ENCODE measurements around the gene DOCK1. TPM values are rescaled to one million over a fixed set of nuclear protein-coding genes. Genes with fewer than 3 reads are reported as not detected.

Gene DOCK1
- total RNA-seq, 2 experiments from 2014 or later: not detected

DNA sequence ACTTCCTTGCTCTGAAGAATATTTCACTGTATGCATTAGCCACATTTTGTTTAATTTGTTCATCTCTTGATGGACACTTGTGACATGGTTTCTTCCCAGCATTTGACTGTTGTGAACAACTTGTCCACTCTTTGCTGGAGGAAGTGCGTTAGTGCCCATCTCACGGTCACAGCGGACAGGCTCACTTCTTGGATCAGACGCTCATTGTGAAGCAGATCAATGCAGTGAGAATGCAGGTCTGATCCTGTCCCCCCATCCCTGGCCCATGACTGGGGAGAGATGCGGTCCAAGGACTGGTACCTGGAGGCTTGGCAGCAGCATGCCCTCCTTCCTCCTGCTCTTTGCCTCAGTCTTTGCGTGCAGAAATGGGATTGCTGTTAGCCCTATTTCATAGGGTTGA is 41.5 kb downstream of the DOCK1 start:
- H3K4me1 Mint-ChIP-seq (ENCODE audit: low read depth): no peaks in the 10 kb centered on the region
- no peaks in the 10 kb centered on the region for H3K36me3 Mint-ChIP-seq (ENCODE audit: low read depth)
- POLR2A ChIA-PET: no interaction called here
- DNase-seq (no peak), ATAC-seq (ENCODE audit: poor library complexity) (no peak)
- Histone ChIP-seq H3K9me3 (ENCODE audit: control insufficient read depth in 1 of 2, insufficient read depth in 1 of 2, low read length in 2 of 2) (peaks cover 3 to 40% of the 10 kb centered on the region in 2 experiments), H3K27ac (ENCODE audit: low read depth in 1 of 2, low read length in 2 of 2) (no peak overlapping the region), H3K36me3 (ENCODE audit: insufficient read depth, low read length) (no peaks in the 10 kb centered on the region), H3K4me3 (ENCODE audit: low read length) (no peak overlapping the region), H3K27me3 (ENCODE audit: control insufficient read depth in 1 of 2, insufficient read depth in 2 of 2, low read length in 2 of 2) (no peaks in the 10 kb centered on the region), H3K4me1 (ENCODE audit: insufficient read depth, low read length) (no peaks in the 10 kb centered on the region)
- no peaks in the 10 kb centered on the region for H3K9me3 Mint-ChIP-seq
- TF ChIP-seq, protein P1, sequence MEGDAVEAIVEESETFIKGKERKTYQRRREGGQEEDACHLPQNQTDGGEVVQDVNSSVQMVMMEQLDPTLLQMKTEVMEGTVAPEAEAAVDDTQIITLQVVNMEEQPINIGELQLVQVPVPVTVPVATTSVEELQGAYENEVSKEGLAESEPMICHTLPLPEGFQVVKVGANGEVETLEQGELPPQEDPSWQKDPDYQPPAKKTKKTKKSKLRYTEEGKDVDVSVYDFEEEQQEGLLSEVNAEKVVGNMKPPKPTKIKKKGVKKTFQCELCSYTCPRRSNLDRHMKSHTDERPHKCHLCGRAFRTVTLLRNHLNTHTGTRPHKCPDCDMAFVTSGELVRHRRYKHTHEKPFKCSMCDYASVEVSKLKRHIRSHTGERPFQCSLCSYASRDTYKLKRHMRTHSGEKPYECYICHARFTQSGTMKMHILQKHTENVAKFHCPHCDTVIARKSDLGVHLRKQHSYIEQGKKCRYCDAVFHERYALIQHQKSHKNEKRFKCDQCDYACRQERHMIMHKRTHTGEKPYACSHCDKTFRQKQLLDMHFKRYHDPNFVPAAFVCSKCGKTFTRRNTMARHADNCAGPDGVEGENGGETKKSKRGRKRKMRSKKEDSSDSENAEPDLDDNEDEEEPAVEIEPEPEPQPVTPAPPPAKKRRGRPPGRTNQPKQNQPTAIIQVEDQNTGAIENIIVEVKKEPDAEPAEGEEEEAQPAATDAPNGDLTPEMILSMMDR (IDR thresholded peaks at IDR 0.05): no peak
- intact Hi-C loops (cut with DNase I, micrococcal nuclease): no loop called here
- no peaks in the 10 kb centered on the region for H3K27me3 Mint-ChIP-seq
- CTCF ChIA-PET: no interaction called here
- no peak overlapping the region for H3K27ac Mint-ChIP-seq
- H3K4me3 Mint-ChIP-seq: no peak overlapping the region

DNA sequence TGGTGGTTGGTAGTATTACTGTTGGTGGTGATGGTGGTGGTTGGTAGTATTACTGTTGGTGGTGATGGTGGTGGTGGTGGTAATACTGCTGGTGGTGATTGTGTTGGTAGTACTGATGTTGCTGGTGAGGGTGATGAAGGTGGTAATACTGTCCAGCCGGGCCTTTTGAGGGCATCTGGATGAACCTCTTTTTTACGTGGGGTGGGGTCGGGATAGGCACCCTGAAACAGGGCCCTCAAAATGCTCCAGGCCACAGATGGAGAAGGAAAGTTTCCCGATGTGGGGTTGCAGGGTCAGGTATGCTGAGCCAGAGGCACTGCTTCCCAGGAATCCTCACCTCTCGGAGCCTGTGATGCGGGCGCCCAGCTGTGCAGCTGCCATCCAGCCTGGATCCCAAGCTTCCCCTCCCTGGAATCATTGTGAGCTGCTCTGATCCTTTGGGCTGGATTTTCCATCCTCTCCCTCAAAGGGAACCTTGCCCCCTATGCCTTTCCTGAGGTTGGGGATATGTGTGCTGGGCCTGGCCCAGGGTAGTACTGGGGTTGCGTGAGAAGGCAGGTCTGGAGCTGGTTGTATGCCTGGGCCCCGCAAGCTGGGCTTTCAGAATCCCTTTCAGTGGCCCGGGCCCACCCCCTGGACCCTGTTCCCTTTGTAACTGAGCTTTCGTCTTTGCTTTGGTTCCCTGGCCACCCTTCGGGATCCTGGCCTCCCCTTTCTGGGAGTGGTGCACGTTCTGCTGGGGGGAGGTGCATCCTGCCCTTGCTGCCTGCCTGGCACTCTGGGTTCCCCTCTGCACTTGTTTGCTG is 43.3 kb downstream of the DOCK1 start:
- Mint-ChIP-seq H3K4me1 (ENCODE audit: low read depth) (no peaks in the 10 kb centered on the region), H3K36me3 (ENCODE audit: low read depth) (no peaks in the 10 kb centered on the region), H3K27ac (no peak overlapping the region), H3K27me3 (no peaks in the 10 kb centered on the region), H3K9me3 (no peaks in the 10 kb centered on the region), H3K4me3 (no peak overlapping the region)
- no peaks in the 10 kb centered on the region for H3K4me1 ChIP-seq (ENCODE audit: insufficient read depth, low read length)
- H3K4me3 ChIP-seq (ENCODE audit: low read length): no peak overlapping the region
- ChIA-PET CTCF (no interaction called here), POLR2A (no interaction called here)
- no peak for DNase-seq
- no peaks in the 10 kb centered on the region for H3K36me3 ChIP-seq (ENCODE audit: insufficient read depth, low read length)
- intact Hi-C loops (cut with DNase I, micrococcal nuclease): no loop called here
- peaks cover 3 to 49% of the 10 kb centered on the region in 2 experiments for H3K9me3 ChIP-seq (ENCODE audit: control insufficient read depth in 1 of 2, insufficient read depth in 1 of 2, low read length in 2 of 2)
- H3K27ac ChIP-seq (ENCODE audit: low read depth in 1 of 2, low read length in 2 of 2): no peak overlapping the region
- H3K27me3 ChIP-seq (ENCODE audit: control insufficient read depth in 1 of 2, insufficient read depth in 2 of 2, low read length in 2 of 2): no peaks in the 10 kb centered on the region
- TF ChIP-seq, protein P1 (IDR thresholded peaks at IDR 0.05): no peak
- ATAC-seq (ENCODE audit: poor library complexity): no peak

DNA sequence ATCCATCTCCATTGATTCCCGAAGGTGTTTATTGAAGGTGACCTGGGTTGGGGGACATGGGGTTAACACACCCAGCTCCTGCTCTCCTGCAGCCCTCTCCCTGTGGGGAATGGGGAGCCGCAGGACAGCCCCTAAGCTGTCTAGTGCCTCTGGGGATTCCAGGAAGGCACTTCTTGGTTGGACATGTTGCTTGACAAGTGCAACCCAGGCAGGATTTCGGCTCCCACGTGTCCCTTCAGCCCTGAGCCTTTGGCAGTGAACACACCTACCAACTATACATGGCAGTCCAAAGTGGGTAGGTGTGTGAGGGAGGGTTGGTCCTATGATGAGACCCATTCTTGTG is 43.9 kb downstream of the DOCK1 start:
- Histone ChIP-seq H3K27me3 (ENCODE audit: control insufficient read depth in 1 of 2, insufficient read depth in 2 of 2, low read length in 2 of 2) (no peaks in the 10 kb centered on the region), H3K27ac (ENCODE audit: low read depth in 1 of 2, low read length in 2 of 2) (no peak overlapping the region), H3K4me3 (ENCODE audit: low read length) (no peak overlapping the region), H3K4me1 (ENCODE audit: insufficient read depth, low read length) (no peaks in the 10 kb centered on the region), H3K36me3 (ENCODE audit: insufficient read depth, low read length) (no peaks in the 10 kb centered on the region), H3K9me3 (ENCODE audit: control insufficient read depth in 1 of 2, insufficient read depth in 1 of 2, low read length in 2 of 2) (peaks cover 3 to 48% of the 10 kb centered on the region in 2 experiments)
- ATAC-seq (ENCODE audit: poor library complexity): no peak
- ChIA-PET POLR2A (no interaction called here), CTCF (no interaction called here)
- H3K9me3 Mint-ChIP-seq: no peaks in the 10 kb centered on the region
- no peaks in the 10 kb centered on the region for H3K27me3 Mint-ChIP-seq
- no peak overlapping the region for H3K4me3 Mint-ChIP-seq
- H3K27ac Mint-ChIP-seq: no peak overlapping the region
- H3K36me3 Mint-ChIP-seq (ENCODE audit: low read depth): no peaks in the 10 kb centered on the region
- no peaks in the 10 kb centered on the region for H3K4me1 Mint-ChIP-seq (ENCODE audit: low read depth)
- TF ChIP-seq, protein P1 (IDR thresholded peaks at IDR 0.05): no peak
- DNase-seq: no peak
- intact Hi-C loops (cut with DNase I, micrococcal nuclease): no loop called here
